Non-pigmented ciliary epithelial cell (primary cell): ENCODE measurements around the gene COL9A3.
A peak's percentile ranks its signal among the peaks of the same experiment; 100 is the strongest.

Experiments
- DNase-seq: peaks from one replicate; pipeline ENCODE4 v3.0.0-alpha.2; 2010; ENCODE audit warnings: low read depth

Gene COL9A3

GRCh38 chr20:62816884-62817873 is at the start of gene COL9A3:
TSS of gene COL9A3 (plus strand) at chr20:62817050. CDS start at chr20:62817065, 15 bp downstream.
- no peak for DNase-seq

GRCh38 chr20:62768234-62768546 is 48.7 kb upstream of the COL9A3 start:
- no peak for DNase-seq

DNA sequence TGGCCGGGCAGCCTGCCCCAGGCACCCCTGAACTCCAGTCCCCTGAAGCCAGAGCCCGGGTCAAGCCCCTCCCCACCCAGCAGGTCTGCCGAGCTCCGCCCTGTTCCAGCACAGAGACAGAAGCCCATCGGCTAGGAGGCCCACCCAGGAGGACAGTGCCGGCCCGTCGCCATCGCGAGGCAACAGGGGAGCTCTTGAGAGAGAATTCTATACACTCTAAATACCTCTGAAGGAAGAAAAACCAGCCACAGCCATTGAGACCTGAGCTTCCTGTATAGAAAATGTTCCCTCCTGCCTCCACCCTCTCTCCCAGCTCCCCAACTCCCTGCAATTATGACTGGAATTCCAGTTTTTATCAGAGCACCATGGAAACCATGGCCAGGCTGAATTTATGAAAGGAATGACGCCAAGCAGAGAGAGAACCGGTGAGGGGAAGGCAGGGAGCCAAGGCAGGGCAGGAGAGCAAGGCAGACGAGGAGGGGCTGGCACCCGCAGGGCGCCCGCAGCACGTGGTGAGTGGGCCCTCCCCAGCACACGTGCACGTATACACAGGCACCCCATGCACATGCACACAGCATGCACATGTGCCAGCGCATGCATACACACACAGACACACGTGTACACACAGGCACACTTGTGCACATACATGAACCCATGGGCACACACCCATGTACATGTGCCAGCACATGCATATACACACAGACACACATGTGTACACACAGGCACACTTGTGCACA is 48.1 kb upstream of the COL9A3 start:
- peak; percentile 24 for DNase-seq

DNA sequence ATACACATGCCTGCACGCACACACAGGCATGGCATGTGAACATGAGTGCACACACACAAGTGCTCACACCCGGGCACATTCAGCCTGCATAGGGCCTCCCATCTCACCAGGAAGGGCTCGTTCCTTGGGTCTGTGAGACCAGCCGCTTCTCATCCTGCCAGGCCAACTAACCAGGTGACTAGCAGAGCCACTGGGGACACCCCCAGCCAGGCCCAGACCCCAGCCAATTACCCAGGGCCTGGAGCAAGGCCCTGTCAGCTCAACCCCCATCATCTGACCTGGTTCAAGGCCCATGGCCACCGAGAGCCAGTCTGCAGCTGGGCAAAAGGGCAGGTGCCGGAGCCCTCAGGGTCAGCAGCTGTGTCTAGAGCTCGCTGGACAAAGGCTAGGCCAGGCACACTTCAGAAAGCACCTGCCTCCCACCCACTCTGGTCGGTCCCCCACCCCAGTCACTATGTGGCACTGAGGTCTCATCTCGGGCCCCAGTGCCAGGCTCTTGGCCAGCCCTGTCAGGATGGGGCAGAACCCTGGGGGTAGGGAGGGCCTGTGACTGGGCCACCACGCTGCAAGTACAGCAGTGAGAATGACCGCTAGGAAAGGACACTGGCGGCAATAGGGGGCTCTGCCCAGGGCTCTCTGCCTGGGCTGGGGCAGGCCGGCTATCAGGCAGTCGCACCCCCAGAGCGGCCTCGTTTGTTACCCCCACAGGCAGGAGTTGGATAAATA is 47.3 kb upstream of the COL9A3 start:
- DNase-seq, result no peak

DNA sequence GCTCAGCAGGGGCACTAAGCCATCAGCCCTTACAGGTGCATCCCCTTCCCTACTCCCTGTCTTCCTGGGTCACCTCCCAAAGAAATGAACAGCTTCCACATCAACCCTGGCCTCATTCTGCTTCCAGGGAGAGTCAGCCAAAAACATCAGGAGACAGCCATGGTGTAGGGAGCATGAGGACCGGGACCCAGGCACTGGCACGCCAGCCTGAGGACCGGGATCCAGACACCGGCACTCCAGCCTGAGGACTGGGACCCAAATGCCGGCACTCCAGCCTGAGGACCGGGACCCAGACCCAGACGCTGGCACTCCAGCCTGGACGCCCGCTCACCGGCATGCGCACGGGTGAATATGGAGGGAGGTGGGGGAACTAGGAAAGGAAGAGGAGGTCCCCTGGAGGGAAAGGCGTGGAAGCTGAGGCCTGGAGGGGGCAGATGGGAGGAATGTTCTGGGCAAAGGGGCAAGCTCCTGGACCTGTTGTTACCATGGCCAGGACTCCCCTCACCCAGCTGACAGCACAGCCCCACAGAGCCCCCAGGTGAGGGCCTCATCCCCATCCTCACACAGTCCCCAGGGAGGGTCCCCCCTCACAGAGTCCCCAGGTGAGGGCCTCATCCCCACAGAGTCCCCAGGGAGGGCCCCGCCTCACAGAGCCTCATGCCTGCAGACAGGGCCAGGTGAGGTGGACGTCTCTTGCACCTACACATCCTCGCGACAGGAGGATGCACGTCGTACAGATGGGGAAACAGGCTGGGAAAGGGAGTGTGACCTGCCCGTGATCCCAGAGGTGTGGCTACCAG is 46.5 kb upstream of the COL9A3 start:
- DNase-seq, result no peak

- no peak for DNase-seq
Measured at GRCh38 chr20:62770916-62771315, 45.9 kb upstream of the COL9A3 start.

GRCh38 chr20:62771396-62772102 is 45.3 kb upstream of the COL9A3 start:
- no peak for DNase-seq

- no peak for DNase-seq
Measured at GRCh38 chr20:62772103-62772611, 44.7 kb upstream of the COL9A3 start.

DNA sequence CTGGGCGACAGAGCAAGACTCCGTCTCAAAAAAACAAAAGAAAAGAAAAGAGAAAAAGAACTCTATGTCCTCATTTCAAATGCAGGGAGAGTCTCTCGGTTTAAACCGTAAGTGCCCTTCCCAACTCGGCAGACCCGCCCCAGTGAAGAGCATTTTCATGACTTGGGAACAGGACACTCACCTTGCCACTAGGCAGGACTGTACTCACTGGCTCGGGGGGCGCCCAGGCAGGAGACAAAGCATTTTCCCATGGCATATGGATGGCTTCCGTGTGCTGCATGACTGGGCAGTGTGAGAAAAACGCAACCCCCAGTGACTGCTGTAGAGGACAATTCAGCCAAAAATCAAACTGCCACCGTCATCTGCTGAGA is 44.2 kb upstream of the COL9A3 start:
- no peak for DNase-seq

- DNase-seq, result no peak
Measured at GRCh38 chr20:62772990-62773844, 43.6 kb upstream of the COL9A3 start.

- DNase-seq, result no peak
Measured at GRCh38 chr20:62773845-62774714, 42.8 kb upstream of the COL9A3 start.

DNA sequence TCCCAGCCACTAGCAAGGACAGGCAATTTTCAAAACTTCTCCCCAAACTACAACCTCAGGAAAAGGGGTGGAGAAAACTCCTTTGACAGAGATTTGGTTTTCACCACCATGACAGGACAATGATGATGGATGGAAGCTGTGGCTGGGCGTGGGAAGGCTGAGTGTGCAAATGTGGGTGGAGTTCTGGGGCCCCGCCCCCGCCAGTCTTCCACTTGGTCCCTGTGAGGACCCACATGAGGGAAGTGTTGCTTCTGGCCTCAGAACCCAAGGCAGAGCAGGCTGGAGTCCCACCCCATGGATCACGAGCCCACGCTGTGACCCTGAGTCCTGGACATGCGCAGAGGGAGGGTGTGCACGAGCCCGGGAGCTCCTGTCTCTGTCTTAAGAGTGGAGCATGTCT is 42.1 kb upstream of the COL9A3 start:
- no peak for DNase-seq

DNA sequence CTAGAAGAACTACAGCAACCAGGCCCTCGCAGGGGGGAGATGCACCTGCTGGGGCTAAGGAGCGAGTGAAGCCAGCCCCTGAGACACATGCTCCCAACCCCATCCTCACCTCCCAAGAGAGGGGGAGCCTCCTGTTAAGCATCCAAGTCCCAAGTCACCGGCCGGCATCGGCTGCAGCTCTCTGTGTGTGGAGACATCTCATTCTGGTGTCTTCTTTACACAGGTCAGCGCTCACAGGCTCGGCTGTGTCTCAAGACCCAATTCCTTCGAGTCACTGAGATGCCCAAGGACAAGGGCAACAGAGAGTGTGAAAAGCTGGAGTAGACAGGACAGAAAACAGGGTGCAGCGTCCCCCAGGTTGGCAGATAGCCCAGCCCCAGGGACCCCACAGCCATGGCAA is 41.6 kb upstream of the COL9A3 start:
- DNase-seq, result no peak

GRCh38 chr20:62776035-62776691 is 40.7 kb upstream of the COL9A3 start:
- no peak for DNase-seq

- DNase-seq, result no peak
Measured at GRCh38 chr20:62776692-62777527, 39.9 kb upstream of the COL9A3 start.

GRCh38 chr20:62777528-62777830 is 39.4 kb upstream of the COL9A3 start:
- DNase-seq, result no peak

DNA sequence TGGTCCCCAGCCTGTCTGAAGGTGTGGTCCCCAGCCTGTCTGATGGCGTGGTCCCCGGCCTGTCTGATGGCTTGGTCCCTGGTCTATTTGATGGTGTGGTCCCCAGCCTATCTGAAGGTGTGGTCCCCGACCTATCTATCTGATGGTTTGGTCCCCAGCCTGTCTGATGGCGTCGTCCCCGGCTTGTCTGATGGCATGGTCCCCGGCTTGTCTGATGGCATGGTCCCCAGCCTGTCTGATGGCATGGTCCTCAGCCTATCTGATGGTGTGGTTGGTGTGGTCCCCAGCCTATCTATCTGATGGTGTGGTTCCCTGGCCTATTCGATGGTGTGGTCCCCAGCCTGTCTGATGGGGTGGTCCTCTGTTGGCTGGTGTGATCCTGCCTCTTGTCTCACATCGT is 38.8 kb upstream of the COL9A3 start:
- DNase-seq, result no peak
